Activated CD4-positive, alpha-beta T cell treated with anti-CD3 and anti-CD28 coated beads, Interleukin-2, Interleukin-6, amounts not matched to agents 100 ng/mL and 50 ng/mL, durations not matched to agents 16 hours and 8 hours (primary cell): ENCODE data around the gene CUX1.
"Not testable (repeated sequence)": the region's sequence is repeated elsewhere in the genome, so short reads cannot be mapped to it uniquely, and the experiment has no call there.

ENCODE experiments used
- DNase-seq: peaks from one replicate; pipeline ENCODE4 v3.0.0-alpha.2; 2020

Gene CUX1

GRCh38 chr7:101989101-101989500 lies 171.7 kb downstream of the CUX1 start:
- no peak for DNase-seq

- DNase-seq: no peak
Measured at GRCh38 chr7:101990811-101991418, 173.5 kb downstream of the CUX1 start.

GRCh38 chr7:101991860-101992259 lies 174.4 kb downstream of the CUX1 start:
- DNase-seq: no peak

- DNase-seq: no peak
Measured at GRCh38 chr7:101993311-101993710, 175.9 kb downstream of the CUX1 start.

GRCh38 chr7:101995121-101995520 lies 177.7 kb downstream of the CUX1 start:
- DNase-seq: no peak

- DNase-seq: no peak
Measured at GRCh38 chr7:101996131-101996691, 178.8 kb downstream of the CUX1 start.

- DNase-seq: no peak
Measured at GRCh38 chr7:101996876-101997275, 179.4 kb downstream of the CUX1 start.

- DNase-seq: no peak
Measured at GRCh38 chr7:101998029-101998905, 180.8 kb downstream of the CUX1 start.

GRCh38 chr7:101998906-101999240 lies 181.4 kb downstream of the CUX1 start:
- no peak for DNase-seq

- no peak for DNase-seq
Measured at GRCh38 chr7:101999393-101999792, 182.0 kb downstream of the CUX1 start.

GRCh38 chr7:102000123-102000522 lies 182.7 kb downstream of the CUX1 start:
- DNase-seq: no peak

GRCh38 chr7:102004229-102004628 lies 186.8 kb downstream of the CUX1 start:
- no peak for DNase-seq

GRCh38 chr7:102004848-102005247 lies 187.4 kb downstream of the CUX1 start:
- DNase-seq: no peak

GRCh38 chr7:102005933-102006480 lies 188.6 kb downstream of the CUX1 start:
- DNase-seq: no peak

- DNase-seq: no peak
Measured at GRCh38 chr7:102006695-102007094, 189.3 kb downstream of the CUX1 start.

- DNase-seq: no peak
Measured at GRCh38 chr7:102008535-102009262, 191.3 kb downstream of the CUX1 start.

- DNase-seq: no peak
Measured at GRCh38 chr7:102009628-102010027, 192.2 kb downstream of the CUX1 start.

- DNase-seq: not testable (repeated sequence)
Measured at GRCh38 chr7:102012112-102012830, 194.8 kb downstream of the CUX1 start.

- DNase-seq: no peak
Measured at GRCh38 chr7:102012941-102013461, 195.6 kb downstream of the CUX1 start.

GRCh38 chr7:102018876-102019275 lies 201.4 kb downstream of the CUX1 start:
- no peak for DNase-seq

- DNase-seq: no peak
Measured at GRCh38 chr7:102019461-102019860, 202.0 kb downstream of the CUX1 start.
